Central memory CD8-positive, alpha-beta T cell (primary cell): ENCODE data around the gene MAPK12.

Experiments used
- ATAC-seq: fragments of 150-1000 bp; cut with Tn5 transposase; replicated peaks from 2 replicates; pipeline ENCODE4 v1.10.0; 2022; ENCODE audit warnings: mild to moderate bottlenecking, moderate FRiP score, moderate number of reproducible peaks; ENCODE audit not compliant: poor library complexity, severe bottlenecking; ENCODE audit errors: extremely low read depth
- DNase-seq, 2 donors: peaks; one replicate each; pipeline ENCODE4 v3.0.0; 2021; ENCODE audit warnings: low spot score in 2 of 2
- H3K27ac Mint-ChIP-seq: one replicate; pipeline ENCODE4 v1.8.0; 2022; ENCODE audit warnings: low read depth, mild to moderate bottlenecking, moderate library complexity, mixed read lengths
- H3K27me3 Mint-ChIP-seq: one replicate; pipeline ENCODE4 v1.8.0; 2022; ENCODE audit warnings: mixed read lengths
- H3K36me3 Mint-ChIP-seq: one replicate; pipeline ENCODE4 v1.8.0; 2022; ENCODE audit warnings: mild to moderate bottlenecking, moderate library complexity, mixed read lengths; ENCODE audit not compliant: insufficient read depth
- H3K4me1 Mint-ChIP-seq: one replicate; pipeline ENCODE4 v1.8.0; 2022; ENCODE audit warnings: mixed read lengths
- H3K4me3 Mint-ChIP-seq: one replicate; pipeline ENCODE4 v1.8.0; 2022; ENCODE audit warnings: mild to moderate bottlenecking, moderate library complexity, mixed read lengths
- H3K9me3 Mint-ChIP-seq: one replicate; pipeline ENCODE4 v1.8.0; 2022; ENCODE audit warnings: mixed read lengths

MAPK12 gene

GRCh38 chr22:50218996-50219727, 42.3 kb downstream of the MAPK12 start:
- Mint-ChIP-seq H3K36me3 (peaks cover 52% of the 10 kb centered on the region), H3K4me3 (no peak overlapping the region), H3K27ac (peak overlapping the region; percentile 81), H3K27me3 (no peaks in the 10 kb centered on the region), H3K4me1 (peaks cover 11% of the 10 kb centered on the region), H3K9me3 (no peaks in the 10 kb centered on the region)
- ATAC-seq (no peak), DNase-seq (no peak)

- DNase-seq (no peak), ATAC-seq (no peak)
- Mint-ChIP-seq H3K36me3 (peaks cover 47% of the 10 kb centered on the region), H3K9me3 (no peaks in the 10 kb centered on the region), H3K27me3 (no peaks in the 10 kb centered on the region), H3K4me1 (peaks cover 13% of the 10 kb centered on the region), H3K27ac (peak overlapping the region; percentile 81), H3K4me3 (no peak overlapping the region)
Observed at GRCh38 chr22:50218153-50218995, 43.1 kb downstream of the MAPK12 start.

DNA sequence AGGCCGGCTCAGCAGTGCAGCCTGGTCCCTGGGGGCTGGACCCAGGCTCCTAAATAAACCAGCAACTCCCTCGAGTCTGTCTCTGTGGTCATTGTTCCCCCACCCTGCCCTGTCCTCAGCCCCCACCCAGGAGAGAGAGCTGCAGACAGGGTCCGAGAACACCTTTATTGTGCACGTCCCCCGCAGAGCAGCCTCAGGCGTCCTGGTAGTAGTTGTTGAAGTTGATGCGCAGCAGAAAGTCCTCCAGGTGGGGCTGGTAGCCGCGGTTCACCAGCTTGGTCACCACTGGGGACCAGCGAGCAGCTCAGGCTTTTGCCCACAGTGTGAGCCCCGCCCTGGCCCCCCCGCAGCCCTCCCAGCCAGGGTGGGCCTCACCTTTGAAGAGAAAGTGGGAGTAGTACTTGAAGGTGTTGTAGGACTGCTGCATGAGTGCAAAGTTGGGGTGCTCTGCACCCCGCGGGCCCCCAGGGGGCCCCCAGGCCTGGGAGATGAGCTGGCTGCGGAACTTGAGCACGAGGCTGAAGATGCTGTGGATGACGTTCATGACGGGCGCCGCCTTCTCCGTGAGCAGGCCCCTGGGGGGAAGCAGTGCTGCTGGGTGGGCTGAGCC, 43.8 kb downstream of the MAPK12 start:
- Mint-ChIP-seq H3K27ac (no peak overlapping the region), H3K27me3 (no peaks in the 10 kb centered on the region), H3K4me1 (peaks cover 19% of the 10 kb centered on the region), H3K4me3 (no peak overlapping the region), H3K9me3 (no peaks in the 10 kb centered on the region), H3K36me3 (peaks cover 43% of the 10 kb centered on the region)
- DNase-seq (no peak), ATAC-seq (no peak)

GRCh38 chr22:50216684-50217520, 44.6 kb downstream of the MAPK12 start:
- Mint-ChIP-seq H3K27ac (no peak overlapping the region), H3K36me3 (peaks cover 41% of the 10 kb centered on the region), H3K4me1 (peaks cover 22% of the 10 kb centered on the region), H3K27me3 (no peaks in the 10 kb centered on the region), H3K9me3 (no peaks in the 10 kb centered on the region), H3K4me3 (no peak overlapping the region)
- ATAC-seq, result no peak
- DNase-seq, result no peak

DNA sequence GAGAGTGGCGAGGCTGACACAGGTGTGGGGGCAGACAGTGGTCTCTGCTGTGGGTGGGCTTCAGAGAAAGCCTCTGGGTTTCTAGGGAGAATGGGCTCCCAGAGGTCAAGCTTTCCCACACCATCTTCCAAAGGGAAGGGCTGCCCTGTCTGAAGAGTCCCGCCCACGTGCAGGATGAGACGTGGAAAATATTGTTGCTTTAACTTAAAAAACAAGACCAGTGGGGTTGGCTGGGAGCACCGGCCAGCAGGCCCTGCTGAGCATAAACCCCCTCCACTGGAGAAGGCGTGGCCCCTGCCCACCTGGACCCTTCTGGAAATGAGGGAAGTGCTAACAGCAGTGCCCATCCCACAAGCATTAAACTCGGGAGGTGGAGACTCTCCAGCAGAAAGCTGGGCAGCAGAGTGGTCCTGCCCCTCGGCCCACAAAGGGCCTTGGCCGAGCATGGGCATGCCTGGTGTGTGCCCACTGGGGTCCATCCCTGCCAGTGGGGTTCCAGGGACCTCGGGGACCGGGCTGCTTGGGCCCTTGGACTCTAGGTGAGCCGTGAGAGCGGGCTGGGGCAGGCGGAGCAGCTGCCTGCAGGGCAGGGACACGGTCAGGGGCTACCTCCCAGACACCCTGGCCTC, 45.3 kb downstream of the MAPK12 start:
- Mint-ChIP-seq H3K4me3 (no peak overlapping the region), H3K27ac (no peak overlapping the region), H3K9me3 (no peaks in the 10 kb centered on the region), H3K4me1 (peaks cover 22% of the 10 kb centered on the region), H3K27me3 (no peaks in the 10 kb centered on the region), H3K36me3 (peaks cover 40% of the 10 kb centered on the region)
- ATAC-seq (no peak), DNase-seq (no peak)

GRCh38 chr22:50215297-50216054, 46.0 kb downstream of the MAPK12 start:
- no peaks in the 10 kb centered on the region for H3K9me3 Mint-ChIP-seq
- no peaks in the 10 kb centered on the region for H3K27me3 Mint-ChIP-seq
- H3K4me1 Mint-ChIP-seq, result peaks cover 22% of the 10 kb centered on the region
- H3K4me3 Mint-ChIP-seq, result no peak overlapping the region
- peaks cover 37% of the 10 kb centered on the region for H3K36me3 Mint-ChIP-seq
- DNase-seq, result no peak
- peak overlapping the region; percentile 68 for H3K27ac Mint-ChIP-seq
- ATAC-seq, result peak; percentile 12

GRCh38 chr22:50213263-50213662, 48.2 kb downstream of the MAPK12 start:
- peaks cover 37% of the 10 kb centered on the region for H3K36me3 Mint-ChIP-seq
- H3K27me3 Mint-ChIP-seq, result no peaks in the 10 kb centered on the region
- no peak for DNase-seq
- no peaks in the 10 kb centered on the region for H3K9me3 Mint-ChIP-seq
- H3K4me3 Mint-ChIP-seq, result no peak overlapping the region
- peak overlapping the region; percentile 22 for H3K27ac Mint-ChIP-seq
- no peak for ATAC-seq
- peaks cover 28% of the 10 kb centered on the region for H3K4me1 Mint-ChIP-seq

- no peak for DNase-seq
- Mint-ChIP-seq H3K9me3 (no peaks in the 10 kb centered on the region), H3K27me3 (no peaks in the 10 kb centered on the region), H3K36me3 (peaks cover 31% of the 10 kb centered on the region), H3K4me1 (peaks cover 28% of the 10 kb centered on the region), H3K27ac (no peak overlapping the region), H3K4me3 (no peak overlapping the region)
- ATAC-seq, result no peak
Observed at GRCh38 chr22:50211147-50211546, 50.3 kb downstream of the MAPK12 start.

- ATAC-seq, result no peak
- H3K27me3 Mint-ChIP-seq, result no peaks in the 10 kb centered on the region
- H3K9me3 Mint-ChIP-seq, result no peaks in the 10 kb centered on the region
- no peak for DNase-seq
- no peak overlapping the region for H3K4me3 Mint-ChIP-seq
- no peak overlapping the region for H3K27ac Mint-ChIP-seq
- H3K36me3 Mint-ChIP-seq, result peaks cover 27% of the 10 kb centered on the region
- peaks cover 28% of the 10 kb centered on the region for H3K4me1 Mint-ChIP-seq
Observed at GRCh38 chr22:50210378-50211139, 50.9 kb downstream of the MAPK12 start.

DNA sequence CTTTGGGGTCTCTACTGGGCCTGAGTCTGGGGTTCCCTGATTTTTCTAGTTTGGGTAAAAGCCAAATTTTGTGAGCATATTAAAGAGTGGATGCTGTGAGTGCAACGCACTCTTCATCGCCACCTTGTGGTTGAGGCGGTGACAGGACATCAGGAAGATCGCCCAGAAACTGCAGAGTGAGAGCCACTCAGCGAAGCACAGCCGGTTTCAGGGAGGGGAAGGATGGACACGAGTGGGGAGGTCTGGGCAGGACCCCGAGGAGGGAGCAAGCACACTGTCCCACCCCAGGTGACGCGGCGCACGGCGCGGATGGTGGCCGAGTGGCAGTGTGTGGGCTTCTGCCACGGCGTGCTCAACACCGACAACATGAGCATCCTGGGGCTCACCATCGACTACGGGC, 51.6 kb downstream of the MAPK12 start:
- Mint-ChIP-seq H3K9me3 (no peaks in the 10 kb centered on the region), H3K27ac (peak overlapping the region; percentile 5), H3K4me1 (peaks cover 28% of the 10 kb centered on the region), H3K36me3 (peaks cover 25% of the 10 kb centered on the region), H3K27me3 (no peaks in the 10 kb centered on the region), H3K4me3 (no peak overlapping the region)
- ATAC-seq (no peak), DNase-seq (peak; percentile 56 to 58)
